Right cardiac atrium (tissue), 5 donors: ENCODE data around the gene LHFPL3. TPM values are rescaled to one million over a fixed set of nuclear protein-coding genes. Genes with fewer than 3 reads are reported as not detected.

Source experiments
- ATAC-seq, 2 donors: fragments of 200-7000 bp; cut with Tn5 transposase; one replicate each; pipeline versions ENCODE4 v1.8.0 to v1.9.1; 2020; ENCODE audit warnings: moderate library complexity in 2 of 2, mild to moderate bottlenecking in 1 of 2
- DNase-seq, 3 donors: peaks; one replicate each; pipeline ENCODE4 v3.0.0-alpha.2; 2020
- H3K27ac ChIP-seq: one replicate; pipeline ENCODE4 v1.5.1; 2013; ENCODE audit warnings: mild to moderate bottlenecking, low read length, control low read depth, moderate library complexity
- H3K27me3 ChIP-seq: one replicate; pipeline ENCODE4 v1.6.1; 2013; ENCODE audit not compliant: control insufficient read depth, insufficient read depth
- H3K4me1 ChIP-seq: one replicate; pipeline ENCODE4 v1.6.1; 2013; ENCODE audit warnings: low read length; ENCODE audit not compliant: control insufficient read depth, insufficient read depth
- H3K4me3 ChIP-seq: one replicate; pipeline ENCODE4 v1.5.1; 2013; ENCODE audit warnings: low read length, control low read depth
- H3K9me3 ChIP-seq: one replicate; pipeline ENCODE4 v1.6.1; 2013; ENCODE audit warnings: low read length; ENCODE audit not compliant: control insufficient read depth
- WGBS: extraction: QIAGEN DNeasy Blood & Tissue Kit; methylation state at CpG from one replicate; pipeline ENCODE4 v1.1.7; 2013; 5-methylcytosine and 5-hydroxymethylcytosine counted together
- intact Hi-C, 4 donors: fragments of 100-400 bp; cut with DNase I; formaldehyde crosslinking; loops; one replicate each; pipeline versions ENCODE4 v1.11.0 to v1.14.0; 2022 to 2023
- polyA plus RNA-seq: library from polyadenylated mRNA; stranded (reverse); fragments of 200-250 nt; gene quantifications from one replicate; pipeline ENCODE4 v1.2.3, GENCODE V29; 2013
- total RNA-seq, 4 donors: library from RNA; stranded (reverse); fragmentation: NEBNext Ultra II Directional; extraction: Animal tissue kit (Norgen Biotek cat#: 25700); gene quantifications; one replicate each; pipeline ENCODE4 v1.2.1, GENCODE V29; 2021
- donor health status: healthy with polysubstance abuse.
- donor health status: DM: no; HTN: yes; CAD: no.
- donor health status: DM: no; HTN: no; CAD: no.
- donor health status: DM: no; HTN: yes; CAD: no; lungs with severe emphysema.
- donor health status: DM: yes; HTN: yes; CAD: no.

The LHFPL3 gene
- total and polyA plus RNA-seq, 5 donors: not detected

GRCh38 chr7:104482362-104483037, 154.1 kb downstream of the LHFPL3 start:
- no peak overlapping the region for H3K27ac ChIP-seq
- 75% methylated on average over 6 of the region's 6 CpGs for WGBS

DNA sequence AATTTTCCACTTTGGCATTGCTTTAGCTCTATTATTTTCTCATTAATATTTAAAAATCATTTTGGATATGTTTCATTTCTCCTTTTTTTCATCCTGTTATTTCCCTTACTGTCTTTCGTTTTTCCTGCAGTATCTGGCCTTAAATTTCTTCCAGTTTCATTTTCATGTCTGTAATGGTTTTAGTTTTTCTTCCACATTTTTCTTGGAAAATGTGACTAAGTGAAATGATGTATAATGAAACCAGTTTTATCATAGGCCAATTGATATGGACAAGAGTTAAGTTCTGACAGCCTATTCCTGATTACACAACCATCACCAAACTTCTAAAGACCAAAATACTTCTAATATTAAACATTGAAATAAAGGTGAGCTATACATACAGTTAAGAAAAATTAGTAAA, 158.5 kb downstream of the LHFPL3 start:
- Histone ChIP-seq H3K27ac (no peak overlapping the region), H3K4me3 (no peak overlapping the region), H3K4me1 (no peaks in the 10 kb centered on the region), H3K27me3 (no peaks in the 10 kb centered on the region), H3K9me3 (no peaks in the 10 kb centered on the region)
- 48% methylated on average over 1 of the region's 1 CpG for WGBS
- no peak for ATAC-seq
- no peak for DNase-seq
- intact Hi-C loops: no loop called here

More at GRCh38 chr7:104482362-104483037, 154.1 kb downstream of the LHFPL3 start:
- no peak for ATAC-seq
- H3K4me3 ChIP-seq: no peak overlapping the region
- no peaks in the 10 kb centered on the region for H3K4me1 ChIP-seq
- H3K27me3 ChIP-seq: no peaks in the 10 kb centered on the region
- intact Hi-C loops: no loop called here
- no peak for DNase-seq
- H3K9me3 ChIP-seq: no peaks in the 10 kb centered on the region

GRCh38 chr7:104487642-104488041, 159.2 kb downstream of the LHFPL3 start:
- DNase-seq (no peak), ATAC-seq (no peak)
- H3K27me3 ChIP-seq: no peaks in the 10 kb centered on the region
- H3K4me3 ChIP-seq: no peak overlapping the region
- H3K9me3 ChIP-seq: no peaks in the 10 kb centered on the region
- intact Hi-C loops: no loop called here
- H3K27ac ChIP-seq: no peak overlapping the region
- no peaks in the 10 kb centered on the region for H3K4me1 ChIP-seq
- WGBS: 19% methylated on average over 1 of the region's 1 CpG

DNA sequence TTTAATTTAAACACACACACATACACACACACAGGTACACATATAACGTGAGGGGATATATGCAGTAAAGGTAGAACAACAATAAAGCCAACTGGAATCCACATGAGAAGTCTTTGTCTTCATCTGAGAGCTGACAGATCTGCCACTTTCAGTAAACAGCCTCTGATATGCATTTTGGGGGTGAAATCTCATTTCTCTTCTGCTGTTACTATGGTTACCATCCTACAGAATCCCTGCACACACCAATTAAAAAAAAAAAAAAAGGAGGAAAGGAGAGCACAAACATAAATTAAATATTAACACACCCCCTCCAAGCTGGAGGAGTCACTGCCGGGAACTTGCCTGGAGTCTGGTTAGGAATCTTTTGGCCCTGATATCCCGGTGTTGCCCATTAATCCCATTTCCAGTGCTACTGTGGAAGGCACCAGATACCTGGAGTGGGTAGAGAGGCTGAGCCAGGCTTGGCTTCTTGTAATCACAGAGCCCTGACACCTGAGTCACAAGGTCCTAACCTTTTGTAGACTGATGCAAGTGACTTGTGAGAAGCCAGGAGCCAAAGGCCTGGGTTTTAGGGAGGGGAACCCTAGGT, 169.1 kb downstream of the LHFPL3 start:
- H3K27me3 ChIP-seq: no peaks in the 10 kb centered on the region
- H3K9me3 ChIP-seq: no peaks in the 10 kb centered on the region
- intact Hi-C loops: no loop called here
- 66% methylated on average over 3 of the region's 3 CpGs for WGBS
- DNase-seq: no peak
- H3K4me1 ChIP-seq: no peaks in the 10 kb centered on the region
- H3K27ac ChIP-seq: no peak overlapping the region
- H3K4me3 ChIP-seq: no peak overlapping the region
- ATAC-seq: no peak

DNA sequence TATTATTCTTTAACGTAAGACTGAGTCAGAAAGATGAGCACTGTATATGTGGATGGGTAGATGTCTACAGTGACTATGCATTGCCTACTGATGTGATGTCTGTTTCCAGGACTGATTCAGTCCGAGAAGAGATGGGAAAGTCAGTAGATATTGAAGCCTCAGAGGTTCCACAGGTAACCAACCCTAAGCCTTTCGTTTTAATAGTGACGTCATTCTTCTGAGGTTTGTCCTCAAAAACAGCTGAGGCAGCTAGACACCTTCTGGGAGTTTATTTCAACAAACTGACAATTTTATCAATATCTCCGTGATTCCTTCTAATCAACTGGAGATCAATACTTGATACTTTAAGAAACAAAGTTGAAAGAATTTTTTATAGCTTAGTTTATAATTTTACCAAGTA, 171.6 kb downstream of the LHFPL3 start:
- Histone ChIP-seq H3K9me3 (no peaks in the 10 kb centered on the region), H3K4me1 (no peaks in the 10 kb centered on the region), H3K4me3 (no peak overlapping the region), H3K27ac (no peak overlapping the region), H3K27me3 (no peaks in the 10 kb centered on the region)
- intact Hi-C loops: no loop called here
- no peak for ATAC-seq
- 72% methylated on average over 5 of the region's 5 CpGs for WGBS
- DNase-seq: no peak

DNA sequence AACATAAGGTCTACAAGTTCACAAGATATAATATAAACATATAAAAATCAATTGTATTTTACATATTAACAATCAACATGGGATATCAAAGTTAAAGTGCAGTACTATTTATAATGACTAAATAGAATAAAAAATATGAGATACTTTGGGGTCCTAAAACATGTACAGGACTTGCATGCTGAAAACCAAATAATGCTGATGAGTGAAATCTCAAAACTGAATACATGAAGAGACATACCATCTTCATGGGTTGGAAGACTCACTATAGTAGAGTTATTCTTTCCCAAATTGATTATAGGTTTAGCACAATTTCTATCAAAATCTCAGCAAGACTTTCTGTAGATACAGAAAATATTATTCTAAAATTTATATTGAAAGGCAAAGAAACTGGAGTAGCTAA, 181.5 kb downstream of the LHFPL3 start:
- Histone ChIP-seq H3K4me3 (no peak overlapping the region), H3K27ac (no peak overlapping the region), H3K9me3 (no peaks in the 10 kb centered on the region), H3K27me3 (no peaks in the 10 kb centered on the region), H3K4me1 (no peaks in the 10 kb centered on the region)
- ATAC-seq (no peak), DNase-seq (no peak)
- intact Hi-C loops: no loop called here

GRCh38 chr7:104524853-104525252, 196.4 kb downstream of the LHFPL3 start:
- ATAC-seq: no peak

DNA sequence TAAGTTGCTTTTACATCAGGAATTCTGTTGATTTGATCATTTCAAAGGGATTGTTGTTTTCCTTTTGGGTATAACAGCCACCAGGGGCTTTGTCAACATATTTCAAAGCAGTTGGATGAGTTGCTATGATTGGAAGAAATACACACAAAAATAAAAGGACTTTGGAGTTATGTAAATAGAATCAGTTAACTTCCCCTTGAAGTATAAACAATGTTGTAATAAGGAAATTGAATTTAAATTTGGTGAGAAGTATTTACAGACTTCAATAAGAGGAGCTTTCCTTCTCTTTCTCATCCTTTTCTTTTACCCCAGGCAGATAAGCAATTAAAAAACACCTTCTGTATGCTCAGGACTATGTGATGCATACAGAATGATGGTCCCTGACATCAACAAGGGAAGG, 199.7 kb downstream of the LHFPL3 start:
- DNase-seq (no peak), ATAC-seq (no peak)
- intact Hi-C loops: no loop called here
- Histone ChIP-seq H3K4me3 (no peak overlapping the region), H3K27ac (no peak overlapping the region), H3K4me1 (no peaks in the 10 kb centered on the region), H3K9me3 (no peaks in the 10 kb centered on the region), H3K27me3 (no peaks in the 10 kb centered on the region)

More at GRCh38 chr7:104524853-104525252, 196.4 kb downstream of the LHFPL3 start:
- Histone ChIP-seq H3K4me1 (no peaks in the 10 kb centered on the region), H3K9me3 (no peaks in the 10 kb centered on the region), H3K27ac (no peak overlapping the region), H3K27me3 (no peaks in the 10 kb centered on the region), H3K4me3 (no peak overlapping the region)
- WGBS: 53% methylated on average over 3 of the region's 3 CpGs
- no peak for DNase-seq
- intact Hi-C loops: no loop called here

DNA sequence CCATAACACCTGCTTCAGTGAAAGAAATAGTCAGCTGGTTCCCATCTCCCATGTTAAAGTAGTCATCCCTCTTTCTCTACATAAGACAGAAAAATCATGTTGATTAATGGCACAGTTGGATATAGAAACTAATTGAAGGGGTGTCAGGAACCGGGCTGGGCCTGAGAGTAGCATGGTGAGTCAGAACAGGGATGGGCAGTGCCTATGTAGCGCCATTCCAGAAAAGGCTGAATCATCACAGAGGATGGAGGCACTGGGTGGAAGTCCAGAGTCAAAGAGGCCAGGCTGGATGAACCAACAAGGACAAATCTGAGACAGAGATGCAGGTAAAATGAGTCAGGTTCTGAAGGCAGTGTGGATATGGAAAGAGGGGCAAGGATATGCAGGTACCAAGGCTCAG, 201.2 kb downstream of the LHFPL3 start:
- WGBS: 69% methylated on average over 2 of the region's 2 CpGs
- intact Hi-C loops: no loop called here
- Histone ChIP-seq H3K27ac (no peak overlapping the region), H3K4me3 (no peak overlapping the region), H3K4me1 (no peaks in the 10 kb centered on the region), H3K9me3 (no peaks in the 10 kb centered on the region), H3K27me3 (no peaks in the 10 kb centered on the region)
- no peak for DNase-seq
- no peak for ATAC-seq

DNA sequence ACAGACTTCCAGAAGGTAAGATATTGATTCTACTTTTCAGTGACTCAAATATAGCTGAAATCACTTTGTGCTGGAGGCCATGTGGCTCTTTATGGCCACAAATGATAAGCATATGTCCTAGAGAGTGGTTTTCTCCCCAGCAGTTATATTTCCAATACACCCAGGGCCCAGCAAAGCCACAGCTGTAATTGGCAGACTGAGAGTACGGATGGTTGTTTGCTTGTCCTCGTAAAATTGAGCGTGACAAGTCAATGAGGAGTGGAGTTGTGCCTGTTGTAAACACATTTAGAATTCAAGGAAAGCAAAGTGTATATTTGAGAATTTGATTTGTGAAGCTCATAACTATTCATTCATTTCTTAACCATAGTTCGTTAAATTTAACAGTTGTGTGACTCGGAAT, 201.8 kb downstream of the LHFPL3 start:
- Histone ChIP-seq H3K27me3 (no peaks in the 10 kb centered on the region), H3K4me3 (no peak overlapping the region), H3K4me1 (no peaks in the 10 kb centered on the region), H3K9me3 (no peaks in the 10 kb centered on the region), H3K27ac (no peak overlapping the region)
- DNase-seq: no peak
- ATAC-seq: no peak
- intact Hi-C loops: no loop called here
- 82% methylated on average over 5 of the region's 5 CpGs for WGBS

- intact Hi-C loops: no loop called here
- Histone ChIP-seq H3K9me3 (no peaks in the 10 kb centered on the region), H3K27me3 (no peaks in the 10 kb centered on the region), H3K4me1 (no peaks in the 10 kb centered on the region), H3K27ac (no peak overlapping the region), H3K4me3 (no peak overlapping the region)
- DNase-seq (no peak), ATAC-seq (no peak)
- 63% methylated on average over 4 of the region's 4 CpGs for WGBS
Observed at GRCh38 chr7:104534149-104534548, 205.7 kb downstream of the LHFPL3 start.

GRCh38 chr7:104535841-104536240, 207.4 kb downstream of the LHFPL3 start:
- H3K4me3 ChIP-seq: no peak overlapping the region
- H3K4me1 ChIP-seq: no peaks in the 10 kb centered on the region
- H3K27me3 ChIP-seq: no peaks in the 10 kb centered on the region
- no peak for ATAC-seq
- H3K27ac ChIP-seq: no peak overlapping the region
- DNase-seq: no peak
- 78% methylated on average over 6 of the region's 6 CpGs for whole genome bisulfite sequencing
- intact Hi-C loops: no loop called here
- H3K9me3 ChIP-seq: no peaks in the 10 kb centered on the region
